MM.1S (cell line): Measurements from ENCODE around the gene HAUS5.

Experiments
- CTCF ChIP-seq: fragments of 300-600 bp; sonication (generic); IDR thresholded peaks from 2 replicates; pipeline ENCODE4 v1.5.1; 2016; ENCODE audit warnings: antibody characterized with exemption, low read length, mixed read lengths
- EZH2 ChIP-seq: fragments of 300-600 bp; sonication (generic); optimal IDR thresholded peaks from 2 replicates; pipeline ENCODE3; 2017; ENCODE audit warnings: low read depth, mild to moderate bottlenecking, antibody characterized with exemption, low read length, mixed read lengths
- EZH2phosphoT487 ChIP-seq: fragments of 300-600 bp; sonication (generic); IDR thresholded peaks from 2 replicates; pipeline ENCODE4 v1.6.1; 2018; ENCODE audit warnings: antibody characterized with exemption, low read length

- TF ChIP-seq CTCF (no peak), EZH2 (no peak), EZH2phosphoT487 (no peak)
These were observed 10.2 kb downstream of the HAUS5 start for GRCh38 chr19:35622750-35623149.
